Activated naive CD4-positive, alpha-beta T cell treated with anti-CD3 and anti-CD28 coated beads, Interleukin-2, amount 50 U/mL, for 72 hours (primary cell): ENCODE results near the gene VAV2. TPM values are rescaled to one million over a fixed set of nuclear protein-coding genes. Genes with fewer than 3 reads are reported as not detected.
A peak's percentile ranks its signal among the peaks of the same experiment; 100 is the strongest.
"Not testable (repeated sequence)": the region's sequence is repeated elsewhere in the genome, so short reads cannot be mapped to it uniquely, and the experiment has no call there.

Experiments
- ATAC-seq, 2 donors: fragments of 150-1000 bp; cut with Tn5 transposase; 2 replicates each; pipeline ENCODE4 v1.10.0; 2021; ENCODE audit warnings: mild to moderate bottlenecking in 2 of 2, moderate library complexity in 2 of 2
- DNase-seq, 2 donors: peaks; one replicate each; pipeline ENCODE4 v3.0.0; 2021 to 2022; ENCODE audit warnings: low spot score in 2 of 2
- H3K27ac Mint-ChIP-seq, 2 donors: one replicate each; pipeline ENCODE4 v1.8.0; 2022; ENCODE audit warnings: mild to moderate bottlenecking in 2 of 2, mixed read lengths in 2 of 2
- H3K36me3 Mint-ChIP-seq, 2 donors: one replicate each; pipeline ENCODE4 v1.8.0; 2022; ENCODE audit warnings: mixed read lengths in 2 of 2
- H3K9me3 Mint-ChIP-seq, 2 donors: one replicate each; pipeline ENCODE4 v1.8.0; 2022; ENCODE audit warnings: mixed read lengths in 2 of 2
- total RNA-seq, 2 donors: library from RNA; stranded (reverse); gene quantifications; one replicate each; pipeline ENCODE4 v1.2.3, GENCODE V29; 2022

The VAV2 gene
- total RNA-seq, 2 donors from 2014 or later, result 7.5 to 9.1 TPM

DNA sequence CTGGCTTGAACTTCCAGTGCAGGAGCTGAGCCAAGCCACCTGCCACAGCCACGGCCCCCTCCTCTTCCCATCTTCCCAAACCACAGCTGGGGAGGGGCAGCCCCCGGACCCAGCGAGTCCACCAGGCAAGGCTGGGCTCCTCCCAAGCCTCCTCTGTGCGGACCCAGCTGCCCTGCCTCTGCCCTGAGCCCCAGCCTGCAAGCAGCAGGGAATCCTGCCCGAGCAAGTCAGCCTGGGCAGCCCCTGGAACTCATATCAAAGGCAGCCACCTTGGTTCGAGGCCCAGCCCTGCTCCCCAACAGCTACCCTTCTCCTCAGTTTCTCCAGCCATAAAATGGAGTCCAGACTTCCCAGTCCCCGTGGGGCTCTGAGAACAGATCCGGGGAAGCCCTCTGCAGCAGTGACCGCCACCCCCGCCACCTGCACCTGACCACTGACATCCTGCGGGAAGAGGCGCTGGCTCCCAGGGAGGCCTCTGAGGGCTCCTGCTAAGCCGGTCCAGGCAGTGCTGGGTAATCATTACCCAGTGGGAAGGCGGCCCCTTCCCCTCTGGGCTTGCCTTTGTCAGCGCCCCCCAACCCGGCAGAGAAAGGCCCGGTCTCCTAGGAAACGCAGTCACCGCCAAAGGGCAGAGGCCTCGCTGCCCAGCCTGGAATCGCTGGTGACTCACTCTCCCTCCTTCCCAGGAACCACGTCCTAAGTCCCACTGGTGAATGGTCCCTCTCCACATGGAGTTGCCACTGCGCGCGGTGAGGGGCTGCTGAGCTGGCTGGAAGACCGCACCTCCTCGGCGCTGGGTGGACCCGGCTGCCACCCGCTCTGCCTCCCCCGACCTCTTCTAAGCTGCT is 1.5 kb downstream of the VAV2 start:
- Mint-ChIP-seq H3K27ac (no peak overlapping the region), H3K36me3 (no peaks in the 10 kb centered on the region), H3K9me3 (no peaks in the 10 kb centered on the region)
- no peak for ATAC-seq
- no peak for DNase-seq

DNA sequence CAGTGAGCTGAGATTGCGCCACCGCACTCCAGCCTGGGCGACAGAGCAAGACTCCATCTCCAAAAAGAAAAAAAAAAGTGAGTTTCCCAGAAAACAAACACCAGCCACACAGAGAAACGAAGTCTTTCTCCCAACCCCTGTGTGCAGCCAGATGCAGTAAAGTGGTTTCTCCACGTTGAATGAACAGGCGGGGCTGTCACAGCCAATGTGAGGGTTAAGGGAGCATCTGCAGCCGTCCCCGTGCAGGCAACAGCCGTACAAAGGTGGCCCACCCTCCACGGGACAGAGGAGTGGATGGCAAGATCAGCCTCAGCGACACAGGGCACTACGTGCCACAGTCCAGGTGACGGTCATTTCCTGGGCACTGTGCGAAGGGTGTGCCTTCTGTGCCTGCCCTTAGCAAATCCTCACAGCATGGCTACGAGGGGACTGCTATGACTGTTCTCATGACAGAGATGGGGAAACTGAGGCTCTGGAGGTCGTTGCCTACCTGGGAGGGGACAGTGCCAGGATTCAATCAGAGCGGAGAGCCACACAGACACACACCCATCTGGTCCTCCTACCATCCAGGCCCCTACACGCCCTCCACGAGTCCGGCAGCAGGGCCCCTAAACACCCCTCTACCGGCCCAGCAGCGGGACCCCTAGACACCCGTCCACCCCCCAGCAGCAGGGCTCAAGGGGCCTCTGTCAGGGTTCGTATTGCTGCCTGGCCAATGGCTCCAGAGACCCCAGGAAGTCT is 2.3 kb downstream of the VAV2 start:
- no peak overlapping the region for H3K27ac Mint-ChIP-seq
- no peaks in the 10 kb centered on the region for H3K36me3 Mint-ChIP-seq
- no peak for ATAC-seq
- H3K9me3 Mint-ChIP-seq, result no peaks in the 10 kb centered on the region
- DNase-seq, result no peak

DNA sequence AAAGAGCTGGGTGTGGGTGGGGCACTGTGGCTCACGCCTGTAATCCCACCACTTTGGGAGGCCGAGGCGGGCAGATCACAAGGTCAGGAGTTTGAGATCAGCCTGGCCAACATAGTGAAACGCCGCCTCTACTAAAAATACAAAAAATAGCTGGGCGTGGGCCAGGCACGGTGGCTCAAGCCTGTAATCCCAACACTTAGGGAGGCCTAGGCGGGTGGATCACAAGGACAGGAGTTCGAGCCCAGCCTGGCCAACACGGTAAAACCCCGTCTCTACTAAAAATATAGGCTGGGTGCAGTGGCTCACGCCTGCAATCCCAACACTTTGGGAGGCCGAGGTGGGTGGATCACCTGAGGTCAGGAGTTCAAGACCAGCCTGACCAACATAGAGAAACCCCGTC is 3.4 kb downstream of the VAV2 start:
- not testable (repeated sequence) for H3K9me3 Mint-ChIP-seq, DNase-seq, H3K36me3 Mint-ChIP-seq, ATAC-seq, H3K27ac Mint-ChIP-seq

DNA sequence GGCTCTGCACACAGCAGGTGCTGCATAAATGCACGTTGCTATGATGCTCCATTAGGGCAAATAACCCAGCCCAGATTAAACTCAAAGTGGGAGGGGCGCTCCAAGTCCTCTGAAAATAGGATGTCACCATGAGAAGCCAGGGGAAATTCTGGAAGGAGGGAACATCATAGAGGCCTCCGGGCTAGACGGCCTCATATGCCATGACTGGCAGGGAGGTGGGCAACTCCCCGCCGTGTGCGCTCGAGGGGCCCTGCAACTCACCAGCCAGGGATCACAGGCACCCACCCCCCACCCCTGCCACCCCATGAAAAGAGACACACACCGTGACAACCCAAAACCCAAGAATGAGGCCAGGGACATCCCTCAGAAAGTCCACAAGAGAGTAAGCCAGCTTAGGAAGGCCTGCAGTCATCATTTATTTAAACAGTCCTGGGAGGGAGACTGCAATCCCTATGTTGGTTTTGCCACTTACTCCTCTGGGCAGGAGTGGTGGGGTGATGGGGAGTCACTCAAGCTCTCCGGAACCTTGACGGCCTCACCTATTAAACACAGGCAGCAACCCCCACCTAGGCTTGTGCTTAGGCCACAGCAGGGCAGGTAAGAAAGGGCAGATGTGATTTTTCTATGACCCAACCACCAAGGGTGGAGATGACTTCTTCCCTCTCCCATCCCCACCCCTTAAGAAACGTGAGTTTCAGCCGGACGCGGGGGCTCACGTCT is 4.0 kb downstream of the VAV2 start:
- Mint-ChIP-seq H3K9me3 (no peaks in the 10 kb centered on the region), H3K36me3 (no peaks in the 10 kb centered on the region), H3K27ac (no peak overlapping the region)
- no peak for ATAC-seq
- peak in 1 of 2 donors; percentile 37 for DNase-seq

DNA sequence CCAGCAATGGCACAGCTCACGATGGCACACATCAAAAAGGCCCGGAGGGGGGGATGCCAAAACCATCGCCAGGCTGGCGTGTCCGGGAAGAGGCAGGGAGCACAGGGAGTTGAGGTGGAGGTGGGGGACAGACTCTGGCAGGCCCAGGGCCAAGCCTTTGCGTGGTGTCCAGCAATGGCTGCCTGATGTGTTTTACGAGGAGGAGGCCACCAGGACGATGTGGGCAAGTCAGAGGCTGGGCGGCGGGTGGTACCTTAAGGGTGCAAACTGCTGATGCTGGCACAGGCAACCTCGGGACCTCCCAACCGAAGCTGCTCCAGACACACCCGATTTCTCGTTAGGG is 4.7 kb downstream of the VAV2 start:
- no peaks in the 10 kb centered on the region for H3K36me3 Mint-ChIP-seq
- ATAC-seq, result no peak
- DNase-seq, result peak in 1 of 2 donors; percentile 53
- no peaks in the 10 kb centered on the region for H3K9me3 Mint-ChIP-seq
- H3K27ac Mint-ChIP-seq, result no peak overlapping the region

DNA sequence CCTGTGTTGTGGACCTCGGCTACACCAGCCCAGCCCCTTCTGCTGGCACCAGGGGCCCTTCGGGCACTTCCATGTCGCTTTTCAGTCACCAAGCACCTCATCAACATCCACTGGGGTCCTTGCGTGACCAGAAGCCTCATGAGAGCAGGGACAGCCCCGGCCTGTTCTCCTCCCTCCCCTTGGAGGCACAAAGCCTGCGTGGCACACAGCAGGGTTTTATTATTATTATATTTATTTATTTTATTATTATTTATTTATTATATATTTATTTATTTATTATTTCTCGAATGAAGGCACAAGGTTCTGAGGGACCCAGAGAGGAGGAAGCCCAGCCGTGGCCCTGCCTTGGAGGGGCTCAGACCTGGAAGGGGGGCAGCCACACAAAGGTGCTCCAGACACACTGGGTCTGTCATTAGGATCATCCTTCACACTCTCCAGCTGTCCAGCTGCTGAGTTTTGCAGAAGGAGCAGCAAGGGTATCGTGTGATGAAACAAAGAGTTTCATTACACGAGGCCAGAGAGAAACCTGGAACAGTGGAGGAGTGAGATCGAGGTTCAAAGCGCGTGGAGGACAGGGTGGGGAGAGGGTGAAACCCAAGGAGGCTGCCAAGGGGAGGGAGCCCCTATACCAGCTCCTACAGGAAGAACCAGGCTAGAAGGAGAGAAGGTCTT is 5.2 kb downstream of the VAV2 start:
- no peak for DNase-seq
- Mint-ChIP-seq H3K36me3 (no peaks in the 10 kb centered on the region), H3K9me3 (no peaks in the 10 kb centered on the region), H3K27ac (no peak overlapping the region)
- no peak for ATAC-seq

DNA sequence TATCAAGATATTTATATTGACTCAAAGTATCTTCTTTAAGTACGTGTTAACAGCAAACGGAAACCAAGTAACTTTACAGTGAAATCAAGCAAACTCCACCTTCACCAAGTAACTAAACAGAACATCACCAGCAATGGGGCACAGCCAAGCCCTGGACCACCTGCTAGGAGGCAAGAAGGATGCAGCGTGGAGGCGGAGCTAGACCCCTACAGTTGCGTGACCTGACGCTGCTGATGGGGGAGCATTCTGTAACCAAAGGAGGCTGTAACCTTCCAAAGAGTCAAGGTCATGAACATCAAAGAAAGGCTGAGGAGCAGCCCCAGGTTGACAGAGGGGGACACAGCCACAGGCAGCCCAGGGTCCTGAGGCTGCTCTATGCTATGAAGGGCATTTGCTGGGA is 6.1 kb downstream of the VAV2 start:
- Mint-ChIP-seq H3K36me3 (no peaks in the 10 kb centered on the region), H3K27ac (no peak overlapping the region), H3K9me3 (no peaks in the 10 kb centered on the region)
- no peak for ATAC-seq
- no peak for DNase-seq

DNA sequence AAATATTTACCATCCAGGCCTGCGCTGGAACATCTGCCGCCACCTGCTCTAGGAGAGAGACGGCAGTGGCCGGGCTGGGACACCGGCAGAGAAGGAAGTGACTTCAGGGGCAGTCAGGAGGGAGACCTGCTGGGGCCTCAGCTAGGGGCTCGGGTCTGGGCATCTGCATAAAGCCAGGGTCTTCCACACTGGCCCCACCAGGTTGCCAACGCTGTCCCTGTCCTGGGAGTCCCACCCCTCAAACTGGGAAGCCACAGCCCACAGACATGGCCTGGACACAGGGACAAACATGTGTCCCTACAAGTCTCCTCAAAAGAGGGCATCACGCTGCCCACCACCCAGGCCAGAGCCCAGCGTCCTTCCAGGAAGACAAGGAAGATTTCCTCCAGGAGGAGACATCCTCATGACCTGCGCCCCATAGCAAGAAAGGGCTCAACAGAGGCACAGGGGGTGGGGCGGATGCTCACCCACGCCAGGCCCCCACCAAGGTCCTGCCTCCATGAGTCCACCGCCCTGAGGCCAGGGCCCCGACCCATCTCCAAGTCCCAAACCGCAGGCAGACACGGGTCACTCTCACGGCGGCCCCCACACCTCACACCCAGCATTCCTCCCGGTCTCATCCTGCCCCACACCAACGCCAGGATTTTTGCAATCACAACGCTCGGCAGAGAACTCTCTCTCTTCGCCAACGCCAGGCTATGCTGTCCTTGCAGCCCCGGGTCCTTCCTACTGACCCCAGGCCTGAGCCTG is 9.0 kb downstream of the VAV2 start:
- Mint-ChIP-seq H3K27ac (no peak overlapping the region), H3K9me3 (no peaks in the 10 kb centered on the region), H3K36me3 (no peaks in the 10 kb centered on the region)
- ATAC-seq (no peak), DNase-seq (no peak)

DNA sequence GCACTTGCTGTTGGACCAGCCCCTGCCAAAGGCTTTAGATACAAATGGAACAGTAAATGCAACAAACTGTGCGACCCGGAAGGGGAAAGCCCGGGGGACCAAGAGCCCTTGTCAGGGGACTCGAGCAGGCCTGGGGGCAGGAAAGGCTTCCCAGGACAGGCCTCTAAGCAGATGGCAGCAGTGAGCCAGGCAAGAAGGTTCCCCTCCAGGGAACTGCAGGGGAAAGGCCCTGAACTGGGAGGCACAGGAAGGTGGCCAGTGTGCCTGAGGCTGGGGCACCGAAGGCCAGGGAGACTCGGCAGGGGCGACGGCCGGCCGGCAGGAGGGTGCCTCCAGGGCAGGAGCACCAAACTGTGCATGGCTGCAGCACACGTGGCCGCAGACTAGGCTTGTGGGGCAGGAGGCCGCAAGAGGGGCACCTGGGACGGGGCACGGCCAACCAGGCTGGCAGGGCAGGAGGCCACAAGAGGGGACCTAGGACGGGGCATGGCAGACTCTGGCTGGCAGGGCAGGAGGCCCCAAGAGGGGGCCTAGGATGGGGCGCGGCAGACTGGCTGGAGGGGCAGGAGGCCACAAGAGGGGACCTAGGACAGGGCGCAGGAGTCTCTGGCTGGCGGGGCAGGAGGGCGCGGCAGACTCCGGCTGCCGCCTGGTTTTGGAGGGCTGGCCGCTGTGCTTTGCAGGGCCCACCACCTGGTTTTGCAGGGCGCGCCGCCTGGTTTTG is 10.0 kb downstream of the VAV2 start:
- Mint-ChIP-seq H3K27ac (no peak overlapping the region), H3K9me3 (no peaks in the 10 kb centered on the region), H3K36me3 (no peaks in the 10 kb centered on the region)
- DNase-seq (no peak), ATAC-seq (no peak)

DNA sequence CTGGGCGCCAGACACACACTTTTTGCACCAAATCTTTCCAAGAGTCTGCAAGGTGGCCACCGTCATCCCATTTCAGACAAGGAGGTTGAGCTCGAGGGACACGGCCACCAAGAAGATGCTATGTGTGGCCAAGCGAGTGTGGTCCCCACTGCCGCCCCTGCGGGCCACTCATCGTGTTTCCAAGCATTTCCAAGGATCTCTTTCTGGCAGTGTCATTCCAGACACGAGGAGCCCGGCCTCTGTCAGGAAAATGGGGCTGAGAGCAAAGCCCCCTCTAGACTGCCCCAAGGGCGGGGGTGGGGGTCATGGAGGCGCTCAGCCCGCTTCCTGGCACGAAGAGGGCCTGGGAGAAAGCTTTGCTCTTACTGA is 10.6 kb downstream of the VAV2 start:
- Mint-ChIP-seq H3K27ac (no peak overlapping the region), H3K9me3 (no peaks in the 10 kb centered on the region), H3K36me3 (no peaks in the 10 kb centered on the region)
- no peak for DNase-seq
- ATAC-seq, result no peak

DNA sequence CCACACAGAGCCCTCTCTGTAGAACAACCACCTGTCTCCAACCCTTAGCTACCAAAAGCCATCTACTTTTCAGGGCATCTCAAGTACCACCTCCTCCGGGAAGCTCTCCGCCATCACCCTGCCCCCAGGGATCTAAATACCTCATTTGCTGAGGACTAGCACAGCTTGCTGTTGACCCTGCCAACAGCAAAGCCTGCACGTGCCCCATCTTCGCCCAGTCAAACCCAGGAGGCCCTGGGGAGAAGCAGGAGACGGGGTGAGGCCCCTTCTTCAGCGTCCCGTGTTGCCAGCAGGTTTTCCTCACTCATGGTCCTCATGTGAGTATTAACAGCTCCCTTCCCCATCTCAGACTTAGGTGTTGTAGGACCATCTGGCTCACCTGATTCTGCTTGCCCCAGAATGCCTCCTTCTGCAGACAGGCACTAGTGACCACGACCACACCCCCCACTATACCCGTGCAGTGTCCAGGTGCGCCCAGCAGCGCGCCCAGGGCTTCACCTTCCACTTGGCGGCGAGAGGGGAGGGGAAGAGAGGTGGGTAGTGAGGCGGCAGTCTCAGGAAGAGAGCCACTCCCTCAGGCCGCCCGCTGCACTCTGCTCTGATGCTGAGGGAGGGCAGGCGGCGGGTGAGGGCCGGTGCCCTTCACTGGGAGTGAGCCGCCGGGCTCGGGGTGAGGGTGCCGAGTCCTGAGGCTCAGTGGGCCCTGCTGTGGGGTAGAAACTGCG is 11.1 kb downstream of the VAV2 start:
- DNase-seq (no peak), ATAC-seq (no peak)
- Mint-ChIP-seq H3K36me3 (no peaks in the 10 kb centered on the region), H3K9me3 (no peaks in the 10 kb centered on the region), H3K27ac (peak overlapping the region in 1 of 2 donors; percentile 14)

DNA sequence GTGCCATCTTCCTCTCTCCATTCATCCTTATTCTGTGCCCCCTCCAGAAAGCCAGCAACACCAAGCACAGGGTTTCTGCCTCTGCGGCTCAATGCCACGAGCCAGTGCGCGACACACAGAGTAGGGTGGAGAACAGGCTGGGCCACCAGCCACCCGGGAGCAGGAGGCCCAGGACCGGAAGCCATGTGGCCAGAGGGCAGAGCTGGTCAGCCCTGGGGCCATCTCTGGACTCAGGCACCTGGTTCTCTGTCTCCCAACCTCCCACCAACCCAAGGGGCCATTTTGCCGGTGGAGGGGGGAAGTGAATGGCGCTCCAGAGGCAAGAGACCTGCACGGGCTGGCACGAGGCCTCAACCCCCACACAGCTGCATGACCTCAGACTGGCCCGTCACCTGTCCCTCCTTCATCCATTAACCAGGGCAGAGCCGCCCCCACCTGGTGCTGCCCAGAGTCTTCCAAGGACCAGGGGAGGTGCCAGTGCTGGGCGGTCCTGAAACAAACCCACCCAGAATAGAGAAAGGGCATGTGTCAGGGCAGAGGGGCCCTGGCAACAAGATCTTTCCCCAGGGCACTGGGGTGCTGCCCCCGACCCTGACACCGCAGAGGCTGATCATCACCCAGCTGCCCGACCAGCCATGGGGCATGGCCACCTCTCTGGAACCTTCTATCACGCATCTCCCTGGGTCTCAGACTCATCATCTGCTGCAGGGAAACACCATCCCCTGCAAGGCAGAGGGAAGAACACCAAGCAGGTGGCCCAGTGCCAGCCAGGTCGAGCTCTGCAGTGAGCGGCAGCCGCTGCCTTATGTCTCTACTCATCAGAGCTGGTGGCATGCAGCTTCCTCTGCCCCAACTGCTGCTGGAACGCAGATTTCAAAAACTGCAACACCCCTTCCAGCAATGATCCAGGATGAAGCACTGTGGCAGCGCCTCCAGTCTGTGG is 11.9 kb downstream of the VAV2 start:
- Mint-ChIP-seq H3K36me3 (no peaks in the 10 kb centered on the region), H3K27ac (peak overlapping the region in 1 of 2 donors; percentile 14), H3K9me3 (no peaks in the 10 kb centered on the region)
- ATAC-seq (no peak), DNase-seq (no peak)

DNA sequence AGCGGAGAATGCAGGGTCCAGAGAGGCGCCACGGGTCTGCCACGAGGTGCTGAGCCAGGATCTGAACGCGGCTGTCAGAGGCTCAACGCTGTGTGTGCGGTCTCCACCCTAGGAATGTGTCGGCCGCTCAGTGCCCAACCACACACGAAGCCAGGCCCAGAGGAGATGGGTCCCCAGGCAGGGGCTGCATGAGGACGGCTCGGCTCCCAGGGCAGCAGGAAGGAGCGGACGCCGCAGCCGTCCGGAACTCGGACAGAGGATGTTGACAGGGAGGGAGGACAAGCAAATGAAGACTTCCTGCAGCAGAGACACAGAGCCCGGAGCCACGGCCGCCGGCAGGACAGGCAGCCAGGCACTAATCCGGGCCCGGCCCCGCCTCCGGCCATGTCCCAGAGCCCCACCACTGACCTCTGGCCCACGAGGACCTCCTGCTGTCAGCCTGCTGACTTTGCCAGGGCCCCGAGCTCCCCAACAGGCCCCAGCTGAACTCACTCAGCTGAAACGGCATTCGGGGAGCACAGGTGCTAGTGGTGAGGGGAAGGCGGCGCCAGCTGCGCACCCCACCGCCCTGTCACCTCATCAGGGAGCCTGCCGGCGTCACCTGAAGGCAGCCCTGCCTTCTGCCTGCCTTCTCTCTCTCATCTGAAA is 12.7 kb downstream of the VAV2 start:
- ATAC-seq (no peak), DNase-seq (no peak)
- no peak overlapping the region for H3K27ac Mint-ChIP-seq
- no peaks in the 10 kb centered on the region for H3K9me3 Mint-ChIP-seq
- no peaks in the 10 kb centered on the region for H3K36me3 Mint-ChIP-seq

DNA sequence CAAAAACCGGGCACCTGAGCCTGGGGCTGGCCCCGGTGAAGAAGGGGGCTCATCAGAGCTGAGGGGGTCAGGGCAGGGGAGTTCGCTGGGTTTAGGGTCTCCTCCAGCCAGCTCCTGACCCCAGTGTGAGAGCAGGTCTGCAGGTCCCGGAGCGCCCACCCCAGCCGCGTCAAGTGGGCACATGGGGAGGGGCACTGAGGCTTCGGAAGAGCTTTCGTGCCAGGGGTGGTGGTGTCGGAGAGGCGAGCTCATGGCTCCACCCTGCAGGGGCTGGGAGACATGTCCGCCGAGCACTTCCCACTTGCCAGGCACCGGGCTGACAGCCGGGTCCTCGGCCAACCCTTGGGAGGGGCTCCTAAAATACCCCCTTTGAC is 13.2 kb downstream of the VAV2 start:
- DNase-seq (no peak), ATAC-seq (no peak)
- Mint-ChIP-seq H3K27ac (no peak overlapping the region), H3K9me3 (no peaks in the 10 kb centered on the region), H3K36me3 (no peaks in the 10 kb centered on the region)
